GM19043 (cell line): ENCODE data around the gene PTP4A1.
A peak's percentile ranks its signal among the peaks of the same experiment; 100 is the strongest.
"Not testable (repeated sequence)": the region's sequence is repeated elsewhere in the genome, so short reads cannot be mapped to it uniquely, and the experiment has no call there.

Experiments
- ATAC-seq: cut with Tn5 transposase; IDR thresholded peaks from one replicate; pipeline ENCODE4 v1.9.1; 2021; ENCODE audit warnings: low read depth; ENCODE audit not compliant: unreplicated experiment

Gene PTP4A1

GRCh38 chr6:63581355-63582013 is 9.2 kb downstream of the PTP4A1 start:
- no peak for ATAC-seq

- no peak for ATAC-seq
Observed at GRCh38 chr6:63582579-63583231, 10.4 kb downstream of the PTP4A1 start.

GRCh38 chr6:63584125-63584514 is 11.8 kb downstream of the PTP4A1 start:
- ATAC-seq = no peak

- ATAC-seq = no peak
Observed at GRCh38 chr6:63584566-63584965, 12.3 kb downstream of the PTP4A1 start.

- not testable (repeated sequence) for ATAC-seq
Observed at GRCh38 chr6:63585652-63586051, 13.4 kb downstream of the PTP4A1 start.

- ATAC-seq = no peak
Observed at GRCh38 chr6:63589952-63590411, 17.7 kb downstream of the PTP4A1 start.

GRCh38 chr6:63592886-63593285 is 20.6 kb downstream of the PTP4A1 start:
- no peak for ATAC-seq

GRCh38 chr6:63597141-63598048 is 25.1 kb downstream of the PTP4A1 start:
- ATAC-seq = no peak

GRCh38 chr6:63598049-63599036 is 26.1 kb downstream of the PTP4A1 start:
- peak; percentile 100 for ATAC-seq

GRCh38 chr6:63599243-63599642 is 27.0 kb downstream of the PTP4A1 start:
- ATAC-seq = no peak

- ATAC-seq = no peak
Observed at GRCh38 chr6:63600136-63600535, 27.9 kb downstream of the PTP4A1 start.

- ATAC-seq = no peak
Observed at GRCh38 chr6:63609231-63609630, 37.0 kb downstream of the PTP4A1 start.

- no peak for ATAC-seq
Observed at GRCh38 chr6:63610944-63611343, 38.7 kb downstream of the PTP4A1 start.

GRCh38 chr6:63611560-63611959 is 39.3 kb downstream of the PTP4A1 start:
- no peak for ATAC-seq

- ATAC-seq = no peak
Observed at GRCh38 chr6:63615590-63615989, 43.3 kb downstream of the PTP4A1 start.
